Stimulated activated CD4-positive, alpha-beta T cell treated with anti-CD3 and anti-CD28 coated beads, TNF-alpha, amount 100 ng/mL, for 1 hour (primary cell): Measurements from ENCODE around the gene NOL12.
"Not testable (repeated sequence)": the region's sequence is repeated elsewhere in the genome, so short reads cannot be mapped to it uniquely, and the experiment has no call there.

Experiments
- DNase-seq, 3 donors: peaks; one replicate each; pipeline ENCODE4 v3.0.0-alpha.2; 2020; ENCODE audit warnings: low read depth in 3 of 3, low spot score in 1 of 3

NOL12 gene

GRCh38 chr22:37710675-37711074, 24.5 kb downstream of the NOL12 start:
- no peak for DNase-seq

DNA sequence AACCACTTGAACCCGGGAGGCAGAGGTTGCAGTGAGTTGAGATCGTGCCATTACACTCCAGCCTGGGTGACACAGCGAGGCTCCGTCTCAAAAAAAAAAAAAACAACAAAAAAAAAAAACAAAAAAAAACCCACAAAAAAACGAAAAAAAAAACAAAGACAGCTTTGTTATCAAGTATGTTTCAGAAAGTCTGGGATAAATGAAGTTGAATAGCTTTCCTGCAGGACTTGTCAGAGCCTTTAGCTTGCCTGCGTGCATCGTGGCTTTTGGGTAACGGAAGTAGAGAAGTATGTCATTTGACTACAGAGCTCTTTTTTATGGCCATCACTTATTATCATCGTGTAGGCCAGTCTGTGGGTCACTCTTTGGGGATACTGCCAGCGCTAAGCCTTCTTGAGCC, 25.3 kb downstream of the NOL12 start:
- no peak for DNase-seq

- DNase-seq = no peak
Observed at GRCh38 chr22:37713761-37714160, 27.6 kb downstream of the NOL12 start.

DNA sequence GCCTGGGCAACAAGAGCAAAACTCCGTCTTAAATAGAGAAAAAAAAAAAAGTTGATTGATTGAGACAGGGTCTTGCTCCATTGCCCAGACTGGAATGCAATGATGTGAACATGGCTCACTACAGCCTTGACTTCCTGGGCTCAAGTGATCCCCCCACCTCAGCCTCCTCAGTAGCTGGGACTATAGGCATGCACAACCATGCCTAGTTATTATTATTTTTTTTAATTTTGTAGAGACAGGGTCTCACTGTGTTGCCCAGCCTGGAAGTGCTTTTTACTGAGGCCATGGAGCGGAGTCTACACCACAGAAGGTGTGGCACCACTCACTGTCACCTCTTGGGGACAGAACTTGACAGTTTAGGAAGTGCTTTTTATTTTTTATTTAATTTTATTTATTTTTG, 28.5 kb downstream of the NOL12 start:
- no peak for DNase-seq

- no peak for DNase-seq
Observed at GRCh38 chr22:37715760-37716159, 29.6 kb downstream of the NOL12 start.

DNA sequence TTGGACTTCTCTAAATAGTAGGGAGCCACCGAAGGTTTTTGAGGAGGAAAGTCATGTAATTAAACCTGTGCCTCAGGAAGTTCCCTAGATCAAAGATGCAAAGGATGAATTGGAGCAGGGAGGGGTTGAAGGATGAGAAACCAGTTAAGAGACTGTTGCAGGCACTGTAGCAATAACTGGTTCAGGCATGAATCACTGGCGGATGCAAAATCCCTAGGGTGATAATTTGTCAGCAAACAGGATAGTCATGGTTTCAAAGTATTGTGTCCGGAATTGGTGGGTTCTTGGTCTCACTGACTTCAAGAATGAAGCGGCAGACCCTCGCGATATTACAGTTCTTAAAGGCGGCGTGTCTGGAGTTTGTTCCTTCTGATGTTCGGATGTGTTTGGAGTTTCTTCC, 30.6 kb downstream of the NOL12 start:
- DNase-seq = no peak

DNA sequence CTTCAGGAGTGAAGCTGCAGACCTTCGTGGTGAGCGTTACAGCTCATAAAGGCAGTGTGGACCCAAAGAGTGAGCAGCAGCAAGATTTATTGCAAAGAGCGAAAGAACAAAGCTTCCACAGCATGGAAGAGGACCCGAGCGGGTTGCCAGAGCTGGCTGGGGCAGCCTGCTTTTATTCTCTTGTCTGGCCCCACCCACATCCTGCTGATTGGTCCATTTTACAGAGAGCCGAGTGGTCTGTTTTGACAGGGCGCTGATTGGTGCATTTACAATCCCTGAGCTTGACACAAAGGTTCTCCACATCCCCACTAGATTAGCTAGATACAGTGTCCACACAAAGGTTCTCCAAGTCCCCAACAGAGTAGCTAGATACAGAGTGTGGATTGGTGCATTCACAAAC, 31.1 kb downstream of the NOL12 start:
- DNase-seq = not testable (repeated sequence)

- DNase-seq = not testable (repeated sequence)
Observed at GRCh38 chr22:37717746-37718305, 31.7 kb downstream of the NOL12 start.

- DNase-seq = no peak
Observed at GRCh38 chr22:37725551-37726240, 39.6 kb downstream of the NOL12 start.

GRCh38 chr22:37726241-37726887, 40.2 kb downstream of the NOL12 start:
- no peak for DNase-seq

- DNase-seq = no peak
Observed at GRCh38 chr22:37728620-37729019, 42.5 kb downstream of the NOL12 start.

GRCh38 chr22:37731804-37732471, 45.8 kb downstream of the NOL12 start:
- DNase-seq = no peak

DNA sequence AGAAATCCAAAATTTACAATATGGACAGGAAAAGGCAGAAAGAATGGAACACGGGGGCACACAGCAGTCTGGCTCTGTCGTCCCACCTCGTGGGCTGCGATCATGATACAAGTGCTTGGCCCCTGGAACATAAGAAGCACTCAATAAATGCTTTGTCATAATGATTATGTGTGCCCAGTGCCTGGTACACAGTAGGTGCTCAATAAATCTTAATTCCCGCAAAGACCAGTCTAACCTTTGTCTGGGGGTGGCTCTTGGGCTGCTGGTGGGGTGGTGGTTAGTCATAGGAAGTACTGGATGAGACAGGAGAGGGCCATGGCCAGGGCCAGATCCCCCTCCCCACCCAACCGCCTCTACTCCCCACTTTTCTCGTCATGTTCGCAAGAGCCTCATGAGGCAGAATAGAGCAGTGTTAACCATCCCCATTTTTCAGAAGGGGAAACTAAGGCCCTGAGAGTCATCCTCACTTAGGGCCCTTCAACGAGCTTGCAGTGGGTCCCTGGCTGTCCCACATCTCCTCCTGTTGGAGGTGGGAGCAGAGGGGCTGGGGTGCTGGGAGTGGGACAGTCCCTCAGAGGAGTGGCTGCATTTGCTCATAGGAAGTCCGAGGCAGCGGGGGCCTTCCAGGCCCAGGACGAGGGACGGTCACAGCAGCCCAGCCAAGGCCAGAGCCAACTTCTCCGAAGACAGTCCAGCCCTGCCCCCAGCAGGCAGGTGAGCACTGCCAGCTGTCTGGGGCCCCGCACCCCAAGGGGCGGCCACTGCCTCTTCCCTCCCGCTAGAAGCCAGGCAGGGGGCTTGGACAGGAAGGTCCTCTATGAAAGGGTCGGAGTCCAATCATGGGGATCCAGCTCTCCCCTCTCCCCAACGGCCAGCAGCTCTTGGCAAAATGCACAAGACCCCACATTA, 46.8 kb downstream of the NOL12 start:
- DNase-seq = no peak

DNA sequence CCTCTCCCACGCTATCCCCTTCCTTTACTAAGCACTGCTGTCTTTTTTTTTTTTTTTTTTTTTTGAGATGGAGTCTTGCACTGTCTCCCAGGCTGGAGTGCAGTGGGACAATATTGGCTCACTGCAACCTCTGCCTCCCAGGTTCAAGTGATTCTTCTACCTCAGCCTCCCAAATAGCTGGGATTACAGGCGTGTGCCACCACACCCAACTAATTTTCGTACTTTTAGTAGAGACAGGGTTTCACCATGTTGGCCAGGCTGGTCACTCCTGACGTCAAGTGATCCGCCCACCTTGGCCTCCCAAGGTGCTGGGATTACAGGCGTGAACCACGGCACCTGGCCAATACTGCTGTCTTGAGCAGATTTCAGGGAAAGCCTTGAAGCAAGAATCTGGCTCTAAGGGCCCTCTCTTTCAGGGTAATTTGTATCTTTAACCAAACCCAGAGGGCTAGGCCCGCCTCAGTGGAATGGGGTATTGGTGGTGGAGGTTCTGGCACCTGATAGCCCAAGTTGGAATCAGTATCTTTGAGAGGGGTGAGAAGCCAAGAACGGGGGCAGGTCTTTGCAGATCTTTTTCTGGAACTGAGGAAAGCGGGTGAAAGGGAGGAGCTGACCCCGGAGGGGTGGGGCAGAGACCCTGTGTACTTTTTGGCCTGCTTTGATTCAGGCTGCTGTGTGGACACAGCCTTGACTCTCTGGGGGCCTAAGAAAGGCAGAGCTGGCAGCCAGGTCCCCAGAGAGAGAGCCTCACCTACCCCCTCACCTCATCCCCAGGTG, 47.7 kb downstream of the NOL12 start:
- DNase-seq = no peak

DNA sequence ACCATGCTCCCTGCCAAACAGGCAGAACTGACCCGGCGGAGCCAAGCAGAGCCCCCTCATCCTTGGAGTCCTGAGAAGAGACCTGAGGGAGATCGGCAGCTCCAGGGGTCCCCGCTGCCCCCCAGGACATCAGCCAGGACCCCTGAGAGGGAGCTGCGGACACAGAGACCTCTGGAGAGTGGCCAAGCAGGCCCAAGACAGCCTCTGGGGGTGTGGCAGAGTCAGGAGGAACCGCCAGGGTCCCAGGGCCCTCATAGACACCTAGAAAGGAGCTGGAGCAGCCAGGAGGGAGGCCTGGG, 48.2 kb downstream of the NOL12 start:
- no peak for DNase-seq

- no peak for DNase-seq
Observed at GRCh38 chr22:37734964-37735451, 48.9 kb downstream of the NOL12 start.

- no peak for DNase-seq
Observed at GRCh38 chr22:37739035-37739434, 52.9 kb downstream of the NOL12 start.

GRCh38 chr22:37739611-37740049, 53.5 kb downstream of the NOL12 start:
- no peak for DNase-seq

DNA sequence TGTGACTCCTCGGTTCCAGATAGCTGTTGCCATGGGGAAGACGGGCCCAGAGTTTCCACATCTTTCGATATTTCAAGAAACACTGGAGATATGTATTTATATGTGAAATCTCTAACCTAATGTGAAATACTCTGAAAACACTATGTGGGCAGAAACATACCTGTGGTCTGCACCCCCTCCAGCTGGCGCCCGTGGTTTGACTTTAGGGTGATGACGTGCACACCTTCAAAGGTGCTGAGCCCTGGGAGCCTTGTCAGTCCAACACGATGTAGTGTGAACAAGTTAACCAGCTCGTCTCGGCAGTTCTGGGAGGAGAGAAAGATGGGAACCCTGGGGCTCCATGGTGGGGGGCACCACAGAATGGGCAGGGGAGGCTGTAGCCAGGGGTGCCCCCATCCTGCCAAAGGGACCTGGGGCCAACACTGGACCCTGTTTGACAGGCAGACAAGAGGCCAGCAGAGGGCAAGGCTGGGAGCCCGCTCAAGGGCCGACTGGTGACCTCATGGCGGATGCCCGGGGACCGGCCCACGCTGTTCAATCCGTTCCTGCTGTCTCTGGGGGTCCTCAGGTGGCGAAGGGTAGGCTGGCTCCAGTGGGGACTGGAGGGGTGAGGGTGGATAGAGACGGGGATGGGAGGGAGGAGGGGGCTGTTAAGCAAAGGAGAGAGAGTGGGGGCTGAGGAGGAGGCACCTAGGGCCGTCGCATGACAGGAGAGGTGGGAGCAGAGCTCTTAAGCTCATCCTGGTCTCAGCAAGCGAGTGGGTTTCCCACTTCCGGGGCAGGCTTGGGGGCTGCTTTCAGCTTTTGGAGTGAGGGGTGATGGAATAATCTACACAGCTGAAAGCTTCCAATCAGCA, 54.5 kb downstream of the NOL12 start:
- no peak for DNase-seq
